Activated CD4-positive, alpha-beta T cell treated with anti-CD3 and anti-CD28 coated beads for 48 hours (primary cell): Measurements from ENCODE around the gene CCDC198.

Experiments
- DNase-seq: peaks from one replicate; pipeline ENCODE4 v3.0.0-alpha.2; 2020

Gene CCDC198

GRCh38 chr14:57462551-57462950 is 31.1 kb downstream of the CCDC198 start:
- DNase-seq = no peak

GRCh38 chr14:57461777-57462320 is 31.8 kb downstream of the CCDC198 start:
- no peak for DNase-seq

GRCh38 chr14:57435923-57436322 is 57.7 kb downstream of the CCDC198 start:
- no peak for DNase-seq

- DNase-seq = no peak
These were observed 72.7 kb downstream of the CCDC198 start for GRCh38 chr14:57420986-57421385.

DNA sequence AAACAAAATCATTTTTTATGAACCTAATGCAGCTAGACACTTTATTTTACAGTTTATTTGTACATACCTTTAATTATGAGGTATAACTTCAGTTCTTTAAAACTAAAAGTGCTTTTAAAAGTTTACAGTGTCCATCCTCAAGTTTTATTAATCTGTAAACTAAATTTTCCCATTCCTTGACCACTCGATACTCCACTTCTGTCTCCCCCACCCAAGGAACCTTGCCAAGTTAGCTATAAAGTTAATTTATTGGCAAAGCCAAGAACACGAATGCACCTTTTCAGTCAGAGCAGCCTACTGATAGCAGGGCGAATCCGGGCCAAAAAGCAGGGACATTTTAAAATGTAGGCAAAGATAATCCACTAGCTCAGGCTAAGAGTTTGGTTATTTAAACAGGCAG is 73.6 kb downstream of the CCDC198 start:
- DNase-seq = no peak
